GM13976 (cell line): ENCODE results near the gene TTC24.
A peak's percentile ranks its signal among the peaks of the same experiment; 100 is the strongest.
"Not testable (repeated sequence)": the region's sequence is repeated elsewhere in the genome, so short reads cannot be mapped to it uniquely, and the experiment has no call there.

Experiments
- DNase-seq: peaks from one replicate; pipeline ENCODE4 v3.0.0; 2012; ENCODE audit warnings: low spot score
- CTCF ChIP-seq: IDR thresholded peaks from 2 replicates; pipeline ENCODE4 v1.5.1; 2012; ENCODE audit warnings: borderline replicate concordance, mild to moderate bottlenecking; ENCODE audit not compliant: insufficient read depth; ENCODE audit errors: extremely low read depth, missing control alignments, control extremely low read depth
- in situ Hi-C: fragments of 300-500 bp; cut with MboI; formaldehyde crosslinking; loops from one replicate; pipeline ENCODE4 v1.12.0; 2022; ENCODE audit warnings: low sequenced_read_pairs, mixed read lengths, inconsistent platforms; ENCODE audit not compliant: unreplicated experiment

The TTC24 gene

GRCh38 chr1:156623946-156624813, 44.7 kb downstream of the TTC24 start:
- peak; percentile 72 for DNase-seq

GRCh38 chr1:156624814-156625435, 45.4 kb downstream of the TTC24 start:
- in situ Hi-C loops: no loop called here
- no peak for TF ChIP-seq CTCF
- no peak for DNase-seq

More at GRCh38 chr1:156623946-156624813, 44.7 kb downstream of the TTC24 start:
- peak; percentile 54 for TF ChIP-seq CTCF
- in situ Hi-C loops: no loop called here

- DNase-seq: peak; percentile 75
- in situ Hi-C loops: no loop called here
- peak; percentile 66 for TF ChIP-seq CTCF
Observed at GRCh38 chr1:156625436-156626078, 46.0 kb downstream of the TTC24 start.

- in situ Hi-C loops: no loop called here
- no peak for TF ChIP-seq CTCF
- no peak for DNase-seq
Observed at GRCh38 chr1:156626079-156626438, 46.5 kb downstream of the TTC24 start.

- in situ Hi-C loops: no loop called here
- DNase-seq: no peak
- peak; percentile 63 for TF ChIP-seq CTCF
Observed at GRCh38 chr1:156627313-156627880, 47.9 kb downstream of the TTC24 start.

- no peak for TF ChIP-seq CTCF
- in situ Hi-C loops: no loop called here
- DNase-seq: no peak
Observed at GRCh38 chr1:156629823-156630449, 50.4 kb downstream of the TTC24 start.

GRCh38 chr1:156631152-156631551, 51.6 kb downstream of the TTC24 start:
- in situ Hi-C loops, DNase-seq: not testable (repeated sequence)
